Measurements from ENCODE around the gene CLDN10.

DNA sequence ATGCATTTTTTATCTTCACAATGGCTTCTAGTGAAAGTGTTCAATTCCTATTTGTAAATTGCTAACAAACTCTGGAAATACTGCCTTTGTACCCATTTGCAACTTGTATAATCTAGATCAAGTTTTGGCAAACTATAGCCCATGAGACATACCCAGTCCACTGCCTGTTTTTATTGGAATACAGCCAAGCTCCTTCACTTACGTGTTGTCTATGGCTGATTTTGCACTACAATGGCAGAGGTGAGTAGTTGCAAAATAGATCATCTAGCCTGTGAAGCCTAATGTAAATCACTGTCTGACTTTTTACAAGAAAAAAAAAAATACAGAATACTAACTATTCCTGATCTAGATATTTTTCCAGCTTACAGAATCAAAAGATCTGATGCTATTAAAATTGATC lies 54.8 kb downstream of the CLDN10 start:
- TF ChIP-seq, protein P1, sequence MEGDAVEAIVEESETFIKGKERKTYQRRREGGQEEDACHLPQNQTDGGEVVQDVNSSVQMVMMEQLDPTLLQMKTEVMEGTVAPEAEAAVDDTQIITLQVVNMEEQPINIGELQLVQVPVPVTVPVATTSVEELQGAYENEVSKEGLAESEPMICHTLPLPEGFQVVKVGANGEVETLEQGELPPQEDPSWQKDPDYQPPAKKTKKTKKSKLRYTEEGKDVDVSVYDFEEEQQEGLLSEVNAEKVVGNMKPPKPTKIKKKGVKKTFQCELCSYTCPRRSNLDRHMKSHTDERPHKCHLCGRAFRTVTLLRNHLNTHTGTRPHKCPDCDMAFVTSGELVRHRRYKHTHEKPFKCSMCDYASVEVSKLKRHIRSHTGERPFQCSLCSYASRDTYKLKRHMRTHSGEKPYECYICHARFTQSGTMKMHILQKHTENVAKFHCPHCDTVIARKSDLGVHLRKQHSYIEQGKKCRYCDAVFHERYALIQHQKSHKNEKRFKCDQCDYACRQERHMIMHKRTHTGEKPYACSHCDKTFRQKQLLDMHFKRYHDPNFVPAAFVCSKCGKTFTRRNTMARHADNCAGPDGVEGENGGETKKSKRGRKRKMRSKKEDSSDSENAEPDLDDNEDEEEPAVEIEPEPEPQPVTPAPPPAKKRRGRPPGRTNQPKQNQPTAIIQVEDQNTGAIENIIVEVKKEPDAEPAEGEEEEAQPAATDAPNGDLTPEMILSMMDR (IDR thresholded peaks at IDR 0.05): no peak
- no peak for TF ChIP-seq POLR2AphosphoS5 (IDR thresholded peaks at IDR 0.05)

Measured in gastroesophageal sphincter (tissue), 3 donors.